ENCODE measurements around the gene CDIPT.

- no peak for TF ChIP-seq CTCF (IDR thresholded peaks at IDR 0.05 in 2 of 3, conservative IDR thresholded peaks at IDR 0.05 in 1 of 3; ENCODE audit: control insufficient read depth in 2 of 3, extremely low read depth in 1 of 3, insufficient read depth in 1 of 3, low read depth in 3 of 3, low read length in 3 of 3)
- no peak for TF ChIP-seq SRF (IDR thresholded peaks at IDR 0.05; ENCODE audit: low read depth in 2 of 2, low read length in 2 of 2)
- TF ChIP-seq NRF1 (conservative IDR thresholded peaks at IDR 0.05; ENCODE audit: low read depth, low read length): no peak
- no peak for TF ChIP-seq POLR2AphosphoS5 (IDR thresholded peaks at IDR 0.05; ENCODE audit: low read length)
- TF ChIP-seq CHD1 (IDR thresholded peaks at IDR 0.05; ENCODE audit: low read depth, low read length): no peak
- no peak for TF ChIP-seq POLR2A (IDR thresholded peaks at IDR 0.05; ENCODE audit: low read depth, low read length)
- TF ChIP-seq CHD4 (IDR thresholded peaks at IDR 0.05): no peak
- no peak for TF ChIP-seq NFXL1 (IDR thresholded peaks at IDR 0.05; ENCODE audit: borderline replicate concordance)
- no peak for TF ChIP-seq PAX5 (IDR thresholded peaks at IDR 0.05; ENCODE audit: borderline replicate concordance, low read depth, low read length)
- TF ChIP-seq TARDBP (IDR thresholded peaks at IDR 0.05; ENCODE audit: borderline replicate concordance): no peak
- TF ChIP-seq HDGF (IDR thresholded peaks at IDR 0.05): no peak
- no peak for TF ChIP-seq EP300 (IDR thresholded peaks at IDR 0.05; ENCODE audit: borderline replicate concordance in 1 of 2, control insufficient read depth in 1 of 2, low read depth in 2 of 2, low read length in 2 of 2)
These were observed 41.3 kb downstream of the CDIPT start for GRCh38 chr16:29821643-29822115.
